K562 (cell line): Measurements from ENCODE around the gene HBB. TPM values are rescaled to one million over a fixed set of nuclear protein-coding genes. Genes with fewer than 3 reads are reported as not detected.

Experiments used
- CREB1 ChIP-seq, 2 experiments: sonication (generic) in 1 of 2; formaldehyde crosslinking in 1 of 2; IDR thresholded peaks; 2 replicates each; pipeline versions ENCODE4 v1.6.1 to v1.8.0; 2012 to 2022; ENCODE audit warnings: inconsistent platforms in 1 of 2, mild to moderate bottlenecking in 1 of 2, missing genetic modification reagents in 1 of 2, moderate library complexity in 1 of 2
- DMBX1 ChIP-seq: fragments of 250-450 bp; sonication (Bioruptor Pico); IDR thresholded peaks from 2 replicates; pipeline ENCODE4 v1.8.0; 2022; ENCODE audit warnings: inconsistent platforms, mild to moderate bottlenecking, moderate library complexity, borderline replicate concordance
- EGR1 ChIP-seq: fragments of 450-650 bp; conservative IDR thresholded peaks from 2 replicates; pipeline ENCODE4 v1.6.1; 2017; ENCODE audit warnings: mild to moderate bottlenecking
- ESRRA ChIP-seq: fragments of 450-650 bp; IDR thresholded peaks from 2 replicates; pipeline ENCODE4 v1.6.1; 2014; ENCODE audit warnings: low read depth, mild to moderate bottlenecking, moderate library complexity, borderline replicate concordance
- HNRNPL ChIP-seq: fragments of 200-400 bp; formaldehyde crosslinking; IDR thresholded peaks from 2 replicates; pipeline ENCODE4 v1.6.1; 2017; ENCODE audit warnings: low read depth, mild to moderate bottlenecking, low read length
- IRF2 ChIP-seq: sonication (generic); formaldehyde crosslinking; IDR thresholded peaks from 2 replicates; pipeline ENCODE4 v1.8.1; 2022; ENCODE audit warnings: mild to moderate bottlenecking, missing genetic modification reagents
- PTBP1 ChIP-seq: fragments of 200-400 bp; formaldehyde crosslinking; IDR thresholded peaks from 2 replicates; pipeline ENCODE4 v1.6.1; 2017; ENCODE audit warnings: low read depth, low read length
- RB1 ChIP-seq: fragments of 450-650 bp; IDR thresholded peaks from 2 replicates; pipeline ENCODE4 v1.6.1; 2017; ENCODE audit warnings: low read depth, mild to moderate bottlenecking
- RBM25 ChIP-seq: fragments of 200-400 bp; formaldehyde crosslinking; IDR thresholded peaks from 2 replicates; pipeline ENCODE4 v1.6.1; 2018; ENCODE audit warnings: low read length, low read depth, moderate library complexity; ENCODE audit not compliant: severe bottlenecking
- RNF2 ChIP-seq: sonication (generic); IDR thresholded peaks from 2 replicates; pipeline ENCODE4 v1.6.1; 2016
- ZMIZ1 ChIP-seq, 2 experiments: fragments of 150-350 bp in 1 of 2; IDR thresholded peaks; 2 replicates each; pipeline ENCODE4 v1.6.1; 2012 to 2016; ENCODE audit warnings: low read depth in 2 of 2, low read length in 2 of 2, mild to moderate bottlenecking in 1 of 2, moderate library complexity in 1 of 2
- ZNF174 ChIP-seq: fragments of 250-450 bp; sonication (Bioruptor Pico); IDR thresholded peaks from 2 replicates; pipeline ENCODE4 v1.4.0; 2020; ENCODE audit warnings: mild to moderate bottlenecking
- ZNF253 ChIP-seq: fragments of 250-450 bp; sonication (Bioruptor Pico); conservative IDR thresholded peaks from 2 replicates; pipeline ENCODE4 v1.6.1; 2021; ENCODE audit warnings: mild to moderate bottlenecking
- ZNF507 ChIP-seq: conservative IDR thresholded peaks from 2 replicates; pipeline ENCODE4 v1.6.1; 2017; ENCODE audit warnings: missing genetic modification characterization, missing compliant biosample characterization
- polyA plus RNA-seq, 8 experiments: library from polyadenylated mRNA; depleted of rRNA in 4 of 8; stranded (reverse) in 5 of 8; unstranded in 3 of 8; fragments of >200 nt; fragmentation: Nextera tagmentation in 2 of 8; fragmentation: Illumina TruSeq in 1 of 8; extraction: Ambion mirVana in 2 of 8; extraction: Trizol in 1 of 8; gene quantifications; 2 replicates each; pipeline versions ENCODE4 v1.2.1 to v1.2.3, GENCODE V29; 2011 to 2014; ENCODE audit warnings: inconsistent platforms in 1 of 8, missing spikeins in 1 of 8
- total RNA-seq, 7 experiments: library from RNA; depleted of rRNA in 6 of 7; stranded (reverse); fragments of >200 nt in 6 of 7; fragmentation: Illumina TruSeq in 2 of 7; extraction: Trizol in 2 of 7; gene quantifications; 2 replicates each; pipeline versions ENCODE4 v1.2.1 to v1.2.3, GENCODE V29; 2011 to 2021; ENCODE audit warnings: low replicate concordance in 1 of 7
- TF ChIP-seq, protein P1 (sequence below): fragments of 200-800 bp; sonication (Bioruptor generic); IDR thresholded peaks from 2 replicates; pipeline ENCODE4 v1.6.1; 2016; ENCODE audit warnings: missing genetic modification characterization, missing compliant biosample characterization
- TF ChIP-seq, protein P2 (sequence below): fragments of 250-450 bp; sonication (Bioruptor Pico); IDR thresholded peaks from 2 replicates; pipeline ENCODE4 v1.4.0; 2020; ENCODE audit warnings: borderline replicate concordance
- TF ChIP-seq, protein P3 (sequence below): sonication (generic); formaldehyde crosslinking; IDR thresholded peaks from 2 replicates; pipeline ENCODE4 v1.8.0; 2022; ENCODE audit warnings: mild to moderate bottlenecking, missing genetic modification reagents

The HBB gene
- total and polyA plus RNA-seq, 9 of the 15 experiments (the other 6 are each of a cell fraction or from before 2014, with no cell fraction given), result 0.33 to 3.4 (median 1.2) TPM; not detected in 2

DNA sequence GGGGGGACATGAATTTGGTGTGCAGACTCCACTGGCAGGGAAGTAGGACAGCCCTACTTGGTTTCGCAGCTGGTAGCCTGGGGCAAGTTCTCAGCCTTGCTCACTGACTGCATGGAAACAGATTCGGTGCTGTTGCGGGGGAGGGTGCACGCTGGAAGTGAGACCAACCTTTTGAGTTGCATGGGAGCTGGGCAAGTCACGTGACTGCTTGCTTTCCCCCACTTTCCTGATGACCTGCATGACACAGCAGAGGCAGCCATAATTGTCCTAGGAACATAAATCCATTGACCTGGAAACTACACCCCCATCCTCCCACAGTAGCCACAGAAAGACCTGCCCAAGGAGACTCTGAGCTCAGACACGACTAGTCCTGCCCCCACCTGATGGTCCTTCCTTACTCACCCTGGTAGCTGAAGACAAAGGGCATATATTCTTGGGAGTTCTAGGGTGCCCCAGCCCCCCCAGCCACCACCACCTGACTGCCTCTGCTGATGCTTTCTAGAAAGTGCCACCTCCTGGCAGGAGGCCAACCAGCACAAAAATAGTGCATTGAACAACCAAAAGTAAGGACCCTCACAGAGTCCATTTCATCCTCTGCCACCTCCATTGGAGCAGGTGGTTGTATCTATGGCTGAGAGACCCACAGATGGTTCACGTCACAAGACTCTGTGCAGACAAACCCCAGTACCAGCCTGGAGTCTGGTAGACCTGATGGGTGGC, 31.8 kb upstream of the HBB start (continued):
- TF ChIP-seq ZMIZ1 (IDR thresholded peaks at IDR 0.05; ENCODE audit: low read depth in 2 of 2, low read length in 2 of 2) (no peak), RB1 (no peak), DMBX1 (CRISPR knock-in tag) (peak; percentile 88), CREB1 (IDR thresholded peaks at IDR 0.05) (no peak; the same call in 1 of the 2 replicates), CREB1 (CRISPR knock-in tag; IDR thresholded peaks at IDR 0.05) (peak; percentile 53; the same call in 1 of the 2 replicates), IRF2 (CRISPR knock-in tag) (no peak), ZNF507 (tag) (no peak), ESRRA (0 out of 2 replicates have a peak, but pooled peaks have one; percentile 48), HNRNPL (no peak), ZNF253 (no peak), ZNF174 (CRISPR knock-in tag) (no peak), EGR1 (peak; percentile 77), RNF2 (peak; percentile 59), PTBP1 (no peak), RBM25 (no peak)
- TF ChIP-seq, protein P1, sequence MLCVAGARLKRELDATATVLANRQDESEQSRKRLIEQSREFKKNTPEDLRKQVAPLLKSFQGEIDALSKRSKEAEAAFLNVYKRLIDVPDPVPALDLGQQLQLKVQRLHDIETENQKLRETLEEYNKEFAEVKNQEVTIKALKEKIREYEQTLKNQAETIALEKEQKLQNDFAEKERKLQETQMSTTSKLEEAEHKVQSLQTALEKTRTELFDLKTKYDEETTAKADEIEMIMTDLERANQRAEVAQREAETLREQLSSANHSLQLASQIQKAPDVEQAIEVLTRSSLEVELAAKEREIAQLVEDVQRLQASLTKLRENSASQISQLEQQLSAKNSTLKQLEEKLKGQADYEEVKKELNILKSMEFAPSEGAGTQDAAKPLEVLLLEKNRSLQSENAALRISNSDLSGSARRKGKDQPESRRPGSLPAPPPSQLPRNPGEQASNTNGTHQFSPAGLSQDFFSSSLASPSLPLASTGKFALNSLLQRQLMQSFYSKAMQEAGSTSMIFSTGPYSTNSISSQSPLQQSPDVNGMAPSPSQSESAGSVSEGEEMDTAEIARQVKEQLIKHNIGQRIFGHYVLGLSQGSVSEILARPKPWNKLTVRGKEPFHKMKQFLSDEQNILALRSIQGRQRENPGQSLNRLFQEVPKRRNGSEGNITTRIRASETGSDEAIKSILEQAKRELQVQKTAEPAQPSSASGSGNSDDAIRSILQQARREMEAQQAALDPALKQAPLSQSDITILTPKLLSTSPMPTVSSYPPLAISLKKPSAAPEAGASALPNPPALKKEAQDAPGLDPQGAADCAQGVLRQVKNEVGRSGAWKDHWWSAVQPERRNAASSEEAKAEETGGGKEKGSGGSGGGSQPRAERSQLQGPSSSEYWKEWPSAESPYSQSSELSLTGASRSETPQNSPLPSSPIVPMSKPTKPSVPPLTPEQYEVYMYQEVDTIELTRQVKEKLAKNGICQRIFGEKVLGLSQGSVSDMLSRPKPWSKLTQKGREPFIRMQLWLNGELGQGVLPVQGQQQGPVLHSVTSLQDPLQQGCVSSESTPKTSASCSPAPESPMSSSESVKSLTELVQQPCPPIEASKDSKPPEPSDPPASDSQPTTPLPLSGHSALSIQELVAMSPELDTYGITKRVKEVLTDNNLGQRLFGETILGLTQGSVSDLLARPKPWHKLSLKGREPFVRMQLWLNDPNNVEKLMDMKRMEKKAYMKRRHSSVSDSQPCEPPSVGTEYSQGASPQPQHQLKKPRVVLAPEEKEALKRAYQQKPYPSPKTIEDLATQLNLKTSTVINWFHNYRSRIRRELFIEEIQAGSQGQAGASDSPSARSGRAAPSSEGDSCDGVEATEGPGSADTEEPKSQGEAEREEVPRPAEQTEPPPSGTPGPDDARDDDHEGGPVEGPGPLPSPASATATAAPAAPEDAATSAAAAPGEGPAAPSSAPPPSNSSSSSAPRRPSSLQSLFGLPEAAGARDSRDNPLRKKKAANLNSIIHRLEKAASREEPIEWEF (CRISPR knock-in tag), result no peak
- TF ChIP-seq, protein P2, sequence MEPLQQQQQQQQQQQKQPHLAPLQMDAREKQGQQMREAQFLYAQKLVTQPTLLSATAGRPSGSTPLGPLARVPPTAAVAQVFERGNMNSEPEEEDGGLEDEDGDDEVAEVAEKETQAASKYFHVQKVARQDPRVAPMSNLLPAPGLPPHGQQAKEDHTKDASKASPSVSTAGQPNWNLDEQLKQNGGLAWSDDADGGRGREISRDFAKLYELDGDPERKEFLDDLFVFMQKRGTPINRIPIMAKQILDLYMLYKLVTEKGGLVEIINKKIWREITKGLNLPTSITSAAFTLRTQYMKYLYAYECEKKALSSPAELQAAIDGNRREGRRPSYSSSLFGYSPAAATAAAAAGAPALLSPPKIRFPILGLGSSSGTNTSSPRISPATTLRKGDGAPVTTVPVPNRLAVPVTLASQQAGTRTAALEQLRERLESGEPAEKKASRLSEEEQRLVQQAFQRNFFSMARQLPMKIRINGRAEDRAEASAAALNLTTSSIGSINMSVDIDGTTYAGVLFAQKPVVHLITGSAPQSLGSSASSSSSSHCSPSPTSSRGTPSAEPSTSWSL (CRISPR knock-in tag), result no peak
- TF ChIP-seq, protein P3, sequence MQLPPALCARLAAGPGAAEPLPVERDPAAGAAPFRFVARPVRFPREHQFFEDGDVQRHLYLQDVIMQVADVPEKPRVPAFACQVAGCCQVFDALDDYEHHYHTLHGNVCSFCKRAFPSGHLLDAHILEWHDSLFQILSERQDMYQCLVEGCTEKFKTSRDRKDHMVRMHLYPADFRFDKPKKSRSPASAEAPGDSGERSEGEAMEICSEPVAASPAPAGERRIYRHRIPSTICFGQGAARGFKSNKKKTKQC (CRISPR knock-in tag), result no peak
